Astrocyte (in vitro differentiated cells and primary cell): Measurements from ENCODE around the gene MAF. TPM values are rescaled to one million over a fixed set of nuclear protein-coding genes. Genes with fewer than 3 reads are reported as not detected.

Source experiments
- DNase-seq: peaks from one replicate; pipeline ENCODE4 v3.0.0-alpha.2; 2010; ENCODE audit warnings: low read depth
- FAIRE-seq: peaks from 2 replicates; lab custom pipeline; 2011; peaks lifted over from hg19 to GRCh38; lab: Jason Lieb, UNC
- H2AFZ ChIP-seq: 2 replicates; pipeline ENCODE4 v1.6.0; 2012; ENCODE audit warnings: low read depth, low read length, inconsistent platforms
- H3K27ac ChIP-seq: 2 replicates; pipeline ENCODE4 v1.5.1; 2011; ENCODE audit warnings: low read depth, low read length, inconsistent platforms
- H3K27me3 ChIP-seq: 2 replicates; pipeline ENCODE4 v1.6.0; 2011; ENCODE audit warnings: low read length, inconsistent platforms; ENCODE audit not compliant: insufficient read depth
- H3K36me3 ChIP-seq: 2 replicates; pipeline ENCODE4 v1.5.1; 2011; ENCODE audit warnings: low read length, inconsistent platforms; ENCODE audit not compliant: insufficient read depth
- H3K4me1 ChIP-seq: 2 replicates; pipeline ENCODE4 v1.5.1; 2011; ENCODE audit warnings: low read length, inconsistent platforms; ENCODE audit not compliant: insufficient read depth
- H3K4me2 ChIP-seq: 2 replicates; pipeline ENCODE4 v1.6.0; 2012; ENCODE audit warnings: low read length, inconsistent platforms
- H3K4me3 ChIP-seq: 2 replicates; pipeline ENCODE4 v1.5.1; 2011; ENCODE audit warnings: low read depth, mild to moderate bottlenecking, low read length, inconsistent platforms; ENCODE audit not compliant: insufficient read depth
- H3K79me2 ChIP-seq: 2 replicates; pipeline ENCODE4 v1.6.0; 2012; ENCODE audit warnings: mild to moderate bottlenecking, low read length, inconsistent platforms; ENCODE audit not compliant: insufficient read depth
- H3K9ac ChIP-seq: 2 replicates; pipeline ENCODE4 v1.6.0; 2012; ENCODE audit warnings: mild to moderate bottlenecking, low read length, inconsistent platforms
- H3K9me3 ChIP-seq: 2 replicates; pipeline ENCODE4 v1.5.1; 2012; ENCODE audit warnings: low read depth, mild to moderate bottlenecking, low read length, inconsistent platforms; ENCODE audit not compliant: insufficient read depth
- H4K20me1 ChIP-seq: 2 replicates; pipeline ENCODE4 v1.6.0; 2012; ENCODE audit warnings: low read length, inconsistent platforms; ENCODE audit not compliant: insufficient read depth
- H3K27ac Mint-ChIP-seq: one replicate; pipeline ENCODE4 v1.8.0; 2021; ENCODE audit warnings: mild to moderate bottlenecking, mixed read lengths; ENCODE audit not compliant: unreplicated experiment
- H3K27me3 Mint-ChIP-seq: one replicate; pipeline ENCODE4 v1.8.0; 2021; ENCODE audit warnings: low read depth, mixed read lengths; ENCODE audit not compliant: unreplicated experiment
- H3K36me3 Mint-ChIP-seq: one replicate; pipeline ENCODE4 v1.8.0; 2021; ENCODE audit warnings: low read depth, mixed read lengths; ENCODE audit not compliant: unreplicated experiment
- H3K4me1 Mint-ChIP-seq: one replicate; pipeline ENCODE4 v1.8.0; 2021; ENCODE audit warnings: low read depth, mixed read lengths; ENCODE audit not compliant: unreplicated experiment
- H3K4me3 Mint-ChIP-seq: one replicate; pipeline ENCODE4 v1.8.0; 2021; ENCODE audit warnings: mild to moderate bottlenecking, moderate library complexity, mixed read lengths; ENCODE audit not compliant: unreplicated experiment
- H3K9me3 Mint-ChIP-seq: one replicate; pipeline ENCODE4 v1.8.0; 2021; ENCODE audit warnings: mild to moderate bottlenecking, mixed read lengths; ENCODE audit not compliant: unreplicated experiment
- CTCF ChIP-seq: IDR thresholded peaks from 2 replicates; pipeline ENCODE4 v1.5.1; 2011; ENCODE audit warnings: low read depth, mild to moderate bottlenecking, inconsistent platforms, low read length, moderate library complexity; ENCODE audit not compliant: insufficient read depth
- EZH2 ChIP-seq: IDR thresholded peaks from 2 replicates; pipeline ENCODE4 v1.6.1; 2012; ENCODE audit warnings: mild to moderate bottlenecking, low read length, inconsistent platforms; ENCODE audit not compliant: insufficient read depth
- total RNA-seq: library from RNA; stranded (reverse); gene quantifications from 2 replicates; pipeline ENCODE4 v1.2.1, GENCODE V29; 2021

Gene MAF
- total RNA-seq, 1 donor from 2014 or later = 19.3 TPM

- no peak overlapping the region for H2AFZ ChIP-seq
- H3K36me3 Mint-ChIP-seq = peaks cover 2% of the 10 kb centered on the region
- no peak overlapping the region for H3K27ac ChIP-seq
- peak overlapping the region; percentile 75 for H3K4me2 ChIP-seq
- H3K4me3 ChIP-seq = no peak overlapping the region
- H3K9me3 ChIP-seq = no peaks in the 10 kb centered on the region
- no peaks in the 10 kb centered on the region for H4K20me1 ChIP-seq
- H3K4me1 Mint-ChIP-seq = peaks cover 7% of the 10 kb centered on the region
- no peaks in the 10 kb centered on the region for H3K36me3 ChIP-seq
- H3K79me2 ChIP-seq = no peaks in the 10 kb centered on the region
- no peak overlapping the region for H3K4me3 Mint-ChIP-seq
- H3K9me3 Mint-ChIP-seq = no peaks in the 10 kb centered on the region
- TF ChIP-seq EZH2 (no peak), CTCF (no peak)
- DNase-seq = no peak
- FAIRE-seq = no peak
- peaks cover 6% of the 10 kb centered on the region for H3K27me3 ChIP-seq
- peaks cover 2% of the 10 kb centered on the region for H3K27me3 Mint-ChIP-seq
- H3K9ac ChIP-seq = no peak overlapping the region
- H3K27ac Mint-ChIP-seq = no peak overlapping the region
- H3K4me1 ChIP-seq = no peaks in the 10 kb centered on the region
These were observed 10.9 kb downstream of the MAF start for GRCh38 chr16:79589601-79590102.

GRCh38 chr16:79587897-79588296 lies 12.6 kb downstream of the MAF start:
- peaks cover 2% of the 10 kb centered on the region for H3K9me3 Mint-ChIP-seq
- Histone ChIP-seq H3K4me2 (no peak overlapping the region), H3K27me3 (peaks cover 6% of the 10 kb centered on the region), H3K79me2 (no peaks in the 10 kb centered on the region), H2AFZ (no peak overlapping the region), H3K4me3 (no peak overlapping the region), H3K9ac (no peak overlapping the region), H3K9me3 (no peaks in the 10 kb centered on the region), H3K36me3 (no peaks in the 10 kb centered on the region), H3K27ac (no peak overlapping the region), H3K4me1 (no peaks in the 10 kb centered on the region), H4K20me1 (no peaks in the 10 kb centered on the region)
- TF ChIP-seq CTCF (no peak), EZH2 (no peak)
- peaks cover 3% of the 10 kb centered on the region for H3K36me3 Mint-ChIP-seq
- FAIRE-seq = no peak
- DNase-seq = no peak
- H3K27ac Mint-ChIP-seq = no peak overlapping the region
- H3K4me1 Mint-ChIP-seq = peaks cover 7% of the 10 kb centered on the region
- peaks cover 2% of the 10 kb centered on the region for H3K27me3 Mint-ChIP-seq
- no peak overlapping the region for H3K4me3 Mint-ChIP-seq

GRCh38 chr16:79587296-79587695 lies 13.2 kb downstream of the MAF start:
- Histone ChIP-seq H2AFZ (no peak overlapping the region), H3K79me2 (no peaks in the 10 kb centered on the region), H3K36me3 (no peaks in the 10 kb centered on the region), H3K4me1 (no peaks in the 10 kb centered on the region), H3K27ac (no peak overlapping the region), H3K9me3 (no peaks in the 10 kb centered on the region), H3K4me3 (no peak overlapping the region), H3K27me3 (peaks cover 6% of the 10 kb centered on the region), H4K20me1 (no peaks in the 10 kb centered on the region), H3K4me2 (no peak overlapping the region), H3K9ac (no peak overlapping the region)
- Mint-ChIP-seq H3K27me3 (peaks cover 2% of the 10 kb centered on the region), H3K27ac (no peak overlapping the region), H3K36me3 (peaks cover 3% of the 10 kb centered on the region), H3K4me3 (no peak overlapping the region), H3K9me3 (peaks cover 2% of the 10 kb centered on the region), H3K4me1 (peaks cover 7% of the 10 kb centered on the region)
- FAIRE-seq = no peak
- no peak for TF ChIP-seq EZH2
- TF ChIP-seq CTCF = no peak
- DNase-seq = no peak
